Pancreas (tissue), 10 donors: Measurements from ENCODE around the gene WWOX. TPM values are rescaled to one million over a fixed set of nuclear protein-coding genes. Genes with fewer than 3 reads are reported as not detected.

Experiments used
- ATAC-seq, 4 donors: fragments of 200-7000 bp; cut with Tn5 transposase; one replicate each; pipeline versions ENCODE4 v1.8.0 to v1.9.1; 2020; ENCODE audit warnings: mild to moderate bottlenecking in 4 of 4, moderate library complexity in 4 of 4
- DNase-seq, 6 donors: peaks; one replicate each; pipeline ENCODE4 v3.0.0-alpha.2; 2020
- FAIRE-seq: peaks from 2 replicates; lab custom pipeline; 2012; peaks lifted over from hg19 to GRCh38; lab: Jason Lieb, UNC
- H3K27ac ChIP-seq, 4 donors: fragments of 200-600 bp; sonication (generic); 1 replicate in 3 of 4; 2 replicates in 1 of 4; pipeline versions ENCODE4 v1.5.0 to v1.8.0; 2020
- H3K27me3 ChIP-seq, 4 donors: fragments of 200-600 bp; one replicate each; pipeline ENCODE4 v1.8.0; 2021
- H3K36me3 ChIP-seq, 3 donors: fragments of 200-600 bp; sonication (generic) in 1 of 3; one replicate each; pipeline versions ENCODE4 v1.5.0 to v1.8.0; 2020 to 2021
- H3K4me1 ChIP-seq, 3 donors: fragments of 200-600 bp; one replicate each; pipeline ENCODE4 v1.8.0; 2021
- H3K4me3 ChIP-seq, 4 donors: fragments of 200-600 bp; sonication (generic) in 2 of 4; one replicate each; pipeline versions ENCODE4 v1.5.0 to v1.8.0; 2020 to 2021
- H3K9me3 ChIP-seq, 4 donors: fragments of 200-600 bp; one replicate each; pipeline ENCODE4 v1.8.0; 2021
- CTCF ChIP-seq, 4 donors: fragments of 200-600 bp; sonication (generic) in 3 of 4; IDR thresholded peaks; one replicate each; pipeline versions ENCODE4 v1.5.0 to v1.8.0; 2021; ENCODE audit warnings: antibody characterized with exemption in 4 of 4
- WGBS, 2 donors: extraction: QIAGEN DNeasy Blood & Tissue Kit; methylation state at CpG; one replicate each; pipeline ENCODE4 v1.1.7; 2013; 5-methylcytosine and 5-hydroxymethylcytosine counted together
- intact Hi-C, 3 donors: fragments of 100-400 bp; cut with DNase I; formaldehyde crosslinking; loops; one replicate each; pipeline versions ENCODE4 v1.11.1 to v1.14.2; 2022
- polyA plus RNA-seq, 2 donors: library from polyadenylated mRNA; stranded (reverse); fragments of 200-250 nt; gene quantifications; one replicate each; pipeline ENCODE4 v1.2.3, GENCODE V29; 2013
- total RNA-seq, 6 donors: library from RNA; stranded (reverse); fragmentation: NEBNext Ultra II Directional in 4 of 6; extraction: Animal tissue kit (Norgen Biotek cat#: 25700) in 4 of 6; gene quantifications; one replicate each; pipeline versions ENCODE4 v1.2.1 to v1.2.4, GENCODE V29; 2021 to 2023
- donor health status: healthy with polysubstance abuse.
- donor health status: DM: no; HTN: no; CAD: no; lungs with moderate emphysema.
- donor health status: DM: no; HTN: no; CAD: no.
- donor health status: control.
- donor health status: control.
- donor health status: Bipolar disorder and iron deficiency.
- donor health status: DM: yes; HTN: yes; CAD: no.
- donor health status: DM: no; HTN: no; CAD: no.
- donor health status: DM: no; HTN: no; CAD: no.
- donor health status: DM: yes; HTN: yes; CAD: no.

Gene WWOX
- total and polyA plus RNA-seq, 8 donors, result 6.8 to 14.4 (median 10.8) TPM

GRCh38 chr16:78952630-78953029 lies 853.2 kb downstream of the WWOX start:
- Histone ChIP-seq H3K27ac (no peak overlapping the region), H3K4me1 (no peaks in the 10 kb centered on the region), H3K36me3 (no peaks in the 10 kb centered on the region), H3K9me3 (no peaks in the 10 kb centered on the region), H3K4me3 (no peak overlapping the region), H3K27me3 (no peaks in the 10 kb centered on the region)
- WGBS, 2 donors, result 94 to 95% methylated on average over 7 of the region's 7 CpGs
- no peak for TF ChIP-seq CTCF (IDR thresholded peaks at IDR 0.05)
- FAIRE-seq (no peak), ATAC-seq (no peak), DNase-seq (no peak)
- intact Hi-C loops, result no loop called here

GRCh38 chr16:78953526-78953925 lies 854.1 kb downstream of the WWOX start:
- no peaks in the 10 kb centered on the region for H3K36me3 ChIP-seq
- no peaks in the 10 kb centered on the region for H3K9me3 ChIP-seq
- no peaks in the 10 kb centered on the region for H3K27me3 ChIP-seq
- intact Hi-C loops, result no loop called here
- no peak overlapping the region for H3K4me3 ChIP-seq
- no peaks in the 10 kb centered on the region for H3K4me1 ChIP-seq
- 82 to 86% methylated on average over 8 of the region's 8 CpGs for WGBS, 2 donors
- no peak for DNase-seq
- no peak for TF ChIP-seq CTCF (IDR thresholded peaks at IDR 0.05)
- no peak for ATAC-seq
- FAIRE-seq, result no peak
- H3K27ac ChIP-seq, result no peak overlapping the region

GRCh38 chr16:78955206-78955605 lies 855.8 kb downstream of the WWOX start:
- intact Hi-C loops, result no loop called here
- H3K36me3 ChIP-seq, result no peaks in the 10 kb centered on the region
- ATAC-seq (no peak), FAIRE-seq (no peak), DNase-seq (no peak)
- H3K9me3 ChIP-seq, result no peaks in the 10 kb centered on the region
- TF ChIP-seq CTCF (IDR thresholded peaks at IDR 0.05), result no peak
- no peaks in the 10 kb centered on the region for H3K4me1 ChIP-seq
- WGBS, 2 donors, result 91 to 92% methylated on average over 6 of the region's 6 CpGs
- H3K27me3 ChIP-seq, result no peaks in the 10 kb centered on the region
- H3K4me3 ChIP-seq, result no peak overlapping the region
- no peak overlapping the region for H3K27ac ChIP-seq

GRCh38 chr16:78956859-78957258 lies 857.4 kb downstream of the WWOX start:
- Histone ChIP-seq H3K27ac (no peak overlapping the region), H3K4me3 (no peak overlapping the region), H3K9me3 (no peaks in the 10 kb centered on the region), H3K36me3 (no peaks in the 10 kb centered on the region), H3K4me1 (no peaks in the 10 kb centered on the region), H3K27me3 (no peaks in the 10 kb centered on the region)
- WGBS, 2 donors, result 84 to 85% methylated on average over 8 of the region's 8 CpGs
- no peak for TF ChIP-seq CTCF (IDR thresholded peaks at IDR 0.05)
- ATAC-seq, result no peak
- no peak for DNase-seq
- no peak for FAIRE-seq
- intact Hi-C loops, result no loop called here

GRCh38 chr16:78957317-78958100 lies 858.1 kb downstream of the WWOX start:
- FAIRE-seq, result no peak
- no peaks in the 10 kb centered on the region for H3K4me1 ChIP-seq

More at GRCh38 chr16:78957317-78958100, 858.1 kb downstream of the WWOX start:
- Histone ChIP-seq H3K27ac (no peak overlapping the region), H3K27me3 (no peaks in the 10 kb centered on the region), H3K36me3 (no peaks in the 10 kb centered on the region), H3K9me3 (no peaks in the 10 kb centered on the region), H3K4me3 (no peak overlapping the region)
- no peak for TF ChIP-seq CTCF (IDR thresholded peaks at IDR 0.05)
- intact Hi-C loops, result no loop called here
- no peak for DNase-seq
- WGBS, 2 donors, result 78 to 81% methylated on average over 15 of the region's 15 CpGs
- ATAC-seq, result no peak
